ENCODE results near the gene KDM1B.
A peak's percentile ranks its signal among the peaks of the same experiment; 100 is the strongest.

KDM1B gene

DNA sequence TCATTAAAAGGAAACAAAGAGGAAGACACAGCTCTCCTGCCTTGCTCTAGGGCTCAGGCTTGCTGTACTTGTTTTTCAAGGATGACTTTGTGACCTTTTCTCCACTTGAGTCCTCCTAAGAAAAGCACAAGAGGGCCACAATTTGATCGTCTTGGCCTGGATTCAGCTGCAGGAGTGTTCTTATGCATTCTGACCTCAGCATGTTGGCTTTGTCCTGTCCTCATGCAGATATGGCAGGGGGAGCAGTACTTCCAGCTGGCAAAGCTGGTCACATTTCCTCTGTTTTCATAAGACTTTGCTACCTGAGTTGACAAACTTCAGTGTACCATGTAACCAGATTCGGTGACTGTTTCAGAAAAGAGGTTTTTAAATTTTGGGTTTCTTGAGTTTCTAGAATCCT is 30.8 kb downstream of the KDM1B start:
- Histone ChIP-seq H3K9ac (ENCODE audit: low read depth, low read length, poor library complexity, severe bottlenecking) (no peak overlapping the region), H3K4me2 (ENCODE audit: low read depth, low read length, poor library complexity, severe bottlenecking) (peak overlapping the region; percentile 25), H3K79me2 (ENCODE audit: insufficient read depth, low read length) (no peaks in the 10 kb centered on the region), H2AFZ (ENCODE audit: low read length) (no peak overlapping the region), H3K4me1 (ENCODE audit: insufficient read depth, low read length, poor library complexity, severe bottlenecking) (peaks cover 17% of the 10 kb centered on the region), H3F3A (ENCODE audit: low read depth) (no peaks in the 10 kb centered on the region), H3K27me3 (ENCODE audit: insufficient read depth, low read length, poor library complexity, severe bottlenecking) (no peaks in the 10 kb centered on the region), H3K9me2 (replicated peaks; ENCODE audit: low read depth, low read length) (no peaks in the 10 kb centered on the region), H3K36me3 (ENCODE audit: insufficient read depth, low read length) (no peaks in the 10 kb centered on the region), H3K9me3 (ENCODE audit: insufficient read depth, low read depth, low read length) (no peaks in the 10 kb centered on the region), H4K20me1 (ENCODE audit: insufficient read depth, low read length, poor library complexity, severe bottlenecking) (no peaks in the 10 kb centered on the region), H3K4me3 (ENCODE audit: low read length, poor library complexity, severe bottlenecking) (peak overlapping the region; percentile 15)
- no peak for TF ChIP-seq EZH2phosphoT487 (IDR thresholded peaks at IDR 0.05; ENCODE audit: borderline replicate concordance)
- TF ChIP-seq, protein P1, sequence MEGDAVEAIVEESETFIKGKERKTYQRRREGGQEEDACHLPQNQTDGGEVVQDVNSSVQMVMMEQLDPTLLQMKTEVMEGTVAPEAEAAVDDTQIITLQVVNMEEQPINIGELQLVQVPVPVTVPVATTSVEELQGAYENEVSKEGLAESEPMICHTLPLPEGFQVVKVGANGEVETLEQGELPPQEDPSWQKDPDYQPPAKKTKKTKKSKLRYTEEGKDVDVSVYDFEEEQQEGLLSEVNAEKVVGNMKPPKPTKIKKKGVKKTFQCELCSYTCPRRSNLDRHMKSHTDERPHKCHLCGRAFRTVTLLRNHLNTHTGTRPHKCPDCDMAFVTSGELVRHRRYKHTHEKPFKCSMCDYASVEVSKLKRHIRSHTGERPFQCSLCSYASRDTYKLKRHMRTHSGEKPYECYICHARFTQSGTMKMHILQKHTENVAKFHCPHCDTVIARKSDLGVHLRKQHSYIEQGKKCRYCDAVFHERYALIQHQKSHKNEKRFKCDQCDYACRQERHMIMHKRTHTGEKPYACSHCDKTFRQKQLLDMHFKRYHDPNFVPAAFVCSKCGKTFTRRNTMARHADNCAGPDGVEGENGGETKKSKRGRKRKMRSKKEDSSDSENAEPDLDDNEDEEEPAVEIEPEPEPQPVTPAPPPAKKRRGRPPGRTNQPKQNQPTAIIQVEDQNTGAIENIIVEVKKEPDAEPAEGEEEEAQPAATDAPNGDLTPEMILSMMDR (conservative IDR thresholded peaks at IDR 0.05; ENCODE audit: low read length), result no peak

DNA sequence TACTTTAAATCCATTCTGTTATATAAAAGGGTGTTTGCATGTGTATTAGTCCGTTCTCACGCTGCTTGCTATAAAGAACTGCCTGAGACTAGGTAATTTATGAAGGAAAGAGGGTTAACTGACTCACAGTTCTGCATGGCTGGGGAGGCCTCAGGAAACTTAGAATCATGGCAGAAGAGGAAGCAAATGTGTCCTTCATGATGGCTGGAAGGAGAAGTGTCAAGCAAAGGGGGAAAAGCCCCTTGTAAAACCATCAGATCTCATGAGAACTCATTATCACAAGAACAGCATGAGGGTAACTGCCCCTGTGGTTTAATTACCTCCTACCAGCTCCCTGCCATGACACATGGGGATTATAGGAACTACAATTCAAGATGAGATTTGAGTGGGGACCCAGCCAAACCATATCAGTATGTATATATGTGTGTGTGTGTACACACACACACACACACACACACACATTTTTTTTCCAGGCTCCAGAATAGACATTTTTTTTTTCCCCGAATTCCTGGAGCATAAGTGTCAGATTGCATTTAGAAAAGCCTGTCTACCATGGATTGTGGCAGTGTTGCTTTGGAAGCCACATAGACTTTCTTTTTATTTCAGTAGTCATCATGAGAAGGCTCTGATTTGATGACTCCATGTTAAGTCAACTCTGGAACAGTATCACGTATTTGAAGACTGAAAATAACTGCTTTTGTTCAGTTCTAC is 31.5 kb downstream of the KDM1B start:
- Histone ChIP-seq H3K9me2 (replicated peaks; ENCODE audit: low read depth, low read length) (no peaks in the 10 kb centered on the region), H3K36me3 (ENCODE audit: insufficient read depth, low read length) (no peaks in the 10 kb centered on the region; the same call in 1 of the 2 replicates), H4K20me1 (ENCODE audit: insufficient read depth, low read length, poor library complexity, severe bottlenecking) (no peaks in the 10 kb centered on the region), H3K9me3 (ENCODE audit: insufficient read depth, low read depth, low read length) (no peaks in the 10 kb centered on the region), H3K9ac (ENCODE audit: low read depth, low read length, poor library complexity, severe bottlenecking) (no peak overlapping the region), H3K4me2 (ENCODE audit: low read depth, low read length, poor library complexity, severe bottlenecking) (peak overlapping the region; percentile 25), H2AFZ (ENCODE audit: low read length) (no peak overlapping the region), H3K79me2 (ENCODE audit: insufficient read depth, low read length) (no peaks in the 10 kb centered on the region), H3K27me3 (ENCODE audit: insufficient read depth, low read length, poor library complexity, severe bottlenecking) (no peaks in the 10 kb centered on the region), H3K4me3 (ENCODE audit: low read length, poor library complexity, severe bottlenecking) (no peak overlapping the region), H3F3A (ENCODE audit: low read depth) (no peaks in the 10 kb centered on the region), H3K4me1 (ENCODE audit: insufficient read depth, low read length, poor library complexity, severe bottlenecking) (peaks cover 17% of the 10 kb centered on the region)
- no peak for TF ChIP-seq EZH2phosphoT487 (IDR thresholded peaks at IDR 0.05; ENCODE audit: borderline replicate concordance)
- TF ChIP-seq, protein P1 (conservative IDR thresholded peaks at IDR 0.05; ENCODE audit: low read length), result no peak

DNA sequence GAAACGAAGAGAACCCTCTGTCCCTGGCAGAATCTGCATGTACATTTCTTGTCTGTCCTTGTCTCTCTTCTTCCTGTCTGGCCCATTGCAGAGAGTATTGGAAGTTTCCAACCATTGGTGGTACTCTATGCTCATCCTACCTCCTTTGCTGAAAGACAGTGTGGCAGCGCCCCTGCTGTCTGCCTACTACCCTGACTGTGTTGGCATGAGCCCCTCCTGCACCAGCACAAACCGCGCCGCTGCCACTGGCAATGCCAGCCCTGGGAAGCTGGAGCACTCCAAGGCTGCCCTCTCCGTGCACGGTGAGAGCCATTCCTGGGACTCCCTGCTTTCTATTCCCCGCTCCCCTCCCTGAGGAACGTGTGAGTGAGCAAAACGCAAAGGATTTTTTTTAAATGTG is 32.5 kb downstream of the KDM1B start:
- H3K4me2 ChIP-seq (ENCODE audit: low read depth, low read length, poor library complexity, severe bottlenecking), result no peak overlapping the region
- H3K9me3 ChIP-seq (ENCODE audit: insufficient read depth, low read depth, low read length), result no peaks in the 10 kb centered on the region
- no peaks in the 10 kb centered on the region for H3K79me2 ChIP-seq (ENCODE audit: insufficient read depth, low read length)
- no peaks in the 10 kb centered on the region; the same call in 1 of the 2 replicates for H3K36me3 ChIP-seq (ENCODE audit: insufficient read depth, low read length)
- TF ChIP-seq, protein P1 (conservative IDR thresholded peaks at IDR 0.05; ENCODE audit: low read length), result 0 out of 2 replicates have a peak, but pooled peaks have one; percentile 8
- no peak for TF ChIP-seq EZH2phosphoT487 (IDR thresholded peaks at IDR 0.05; ENCODE audit: borderline replicate concordance)
- H3F3A ChIP-seq (ENCODE audit: low read depth), result no peaks in the 10 kb centered on the region
- H3K4me1 ChIP-seq (ENCODE audit: insufficient read depth, low read length, poor library complexity, severe bottlenecking), result peaks cover 17% of the 10 kb centered on the region
- H4K20me1 ChIP-seq (ENCODE audit: insufficient read depth, low read length, poor library complexity, severe bottlenecking), result no peaks in the 10 kb centered on the region
- no peaks in the 10 kb centered on the region for H3K27me3 ChIP-seq (ENCODE audit: insufficient read depth, low read length, poor library complexity, severe bottlenecking)
- no peaks in the 10 kb centered on the region for H3K9me2 ChIP-seq (replicated peaks; ENCODE audit: low read depth, low read length)
- no peak overlapping the region for H3K4me3 ChIP-seq (ENCODE audit: low read length, poor library complexity, severe bottlenecking)
- no peak overlapping the region for H3K9ac ChIP-seq (ENCODE audit: low read depth, low read length, poor library complexity, severe bottlenecking)
- H2AFZ ChIP-seq (ENCODE audit: low read length), result no peak overlapping the region
